Stimulated activated CD4-positive, alpha-beta T cell treated with anti-CD3 and anti-CD28 coated beads, TNF-alpha, amount 100 ng/mL, for 1 hour (primary cell): ENCODE measurements around the gene CADPS2.

Source experiments
- DNase-seq, 3 donors: peaks; one replicate each; pipeline ENCODE4 v3.0.0-alpha.2; 2020; ENCODE audit warnings: low read depth in 3 of 3, low spot score in 1 of 3

The CADPS2 gene

GRCh38 chr7:122463631-122464030, 422.6 kb downstream of the CADPS2 start:
- DNase-seq, result no peak

GRCh38 chr7:122460936-122461335, 425.3 kb downstream of the CADPS2 start:
- no peak for DNase-seq

- no peak for DNase-seq
These were observed 428.3 kb downstream of the CADPS2 start for GRCh38 chr7:122457969-122458368.

GRCh38 chr7:122457325-122457724, 428.9 kb downstream of the CADPS2 start:
- no peak for DNase-seq

GRCh38 chr7:122454776-122455507, 431.3 kb downstream of the CADPS2 start:
- DNase-seq, result no peak

GRCh38 chr7:122453432-122453831, 432.8 kb downstream of the CADPS2 start:
- no peak for DNase-seq

- DNase-seq, result no peak
These were observed 437.2 kb downstream of the CADPS2 start for GRCh38 chr7:122448893-122449589.

- no peak for DNase-seq
These were observed 443.3 kb downstream of the CADPS2 start for GRCh38 chr7:122442929-122443328.

- no peak for DNase-seq
These were observed 447.8 kb downstream of the CADPS2 start for GRCh38 chr7:122438492-122438891.

- no peak for DNase-seq
These were observed 448.3 kb downstream of the CADPS2 start for GRCh38 chr7:122438006-122438405.

- DNase-seq, result no peak
These were observed 452.5 kb downstream of the CADPS2 start for GRCh38 chr7:122433765-122434164.

- DNase-seq, result no peak
These were observed 455.6 kb downstream of the CADPS2 start for GRCh38 chr7:122430710-122431109.

- no peak for DNase-seq
These were observed 456.3 kb downstream of the CADPS2 start for GRCh38 chr7:122429926-122430325.

- no peak for DNase-seq
These were observed 460.5 kb downstream of the CADPS2 start for GRCh38 chr7:122425731-122426130.

- DNase-seq, result no peak
These were observed 462.7 kb downstream of the CADPS2 start for GRCh38 chr7:122423591-122423990.

- no peak for DNase-seq
These were observed 469.9 kb downstream of the CADPS2 start for GRCh38 chr7:122416336-122416735.

GRCh38 chr7:122415510-122415909, 470.8 kb downstream of the CADPS2 start:
- DNase-seq, result no peak

GRCh38 chr7:122413339-122413738, 472.9 kb downstream of the CADPS2 start:
- no peak for DNase-seq

GRCh38 chr7:122412883-122413282, 473.4 kb downstream of the CADPS2 start:
- no peak for DNase-seq

- DNase-seq, result no peak
These were observed 473.8 kb downstream of the CADPS2 start for GRCh38 chr7:122412441-122412840.

GRCh38 chr7:122407195-122407594, 479.1 kb downstream of the CADPS2 start:
- DNase-seq, result no peak

GRCh38 chr7:122403113-122403512, 483.1 kb downstream of the CADPS2 start:
- DNase-seq, result no peak

GRCh38 chr7:122402235-122402634, 484.0 kb downstream of the CADPS2 start:
- no peak for DNase-seq
